Naive thymus-derived CD4-positive, alpha-beta T cell (primary cell): ENCODE measurements around the gene SNRNP70. TPM values are rescaled to one million over a fixed set of nuclear protein-coding genes. Genes with fewer than 3 reads are reported as not detected.
A peak's percentile ranks its signal among the peaks of the same experiment; 100 is the strongest.
"Not testable (repeated sequence)": the region's sequence is repeated elsewhere in the genome, so short reads cannot be mapped to it uniquely, and the experiment has no call there.

Experiments
- ATAC-seq: fragments of 150-1000 bp; cut with Tn5 transposase; 2 replicates; pipeline ENCODE4 v1.10.0; 2021; ENCODE audit warnings: mild to moderate bottlenecking, moderate library complexity
- CTCF ChIA-PET: fragments of 350-600 bp; sonication (Branson Sonifier 250); formaldehyde crosslinking; loops from one replicate; lab custom pipeline; 2021; ENCODE audit warnings: antibody characterized with exemption; lab: Charles Lee
- POLR2A ChIA-PET: fragments of 350-600 bp; sonication (Branson Sonifier 250); formaldehyde crosslinking; loops from one replicate; lab custom pipeline; 2021; ENCODE audit warnings: antibody characterized with exemption, inconsistent platforms; lab: Charles Lee
- DNase-seq, 9 donors: peaks; one replicate each; pipeline versions ENCODE4 v3.0.0 to v3.0.0-alpha.2; 2020 to 2022; ENCODE audit warnings: mixed read lengths in 1 of 9
- H3K27ac ChIP-seq: one replicate; pipeline ENCODE4 v1.7.0; 2013; ENCODE audit warnings: mild to moderate bottlenecking, low read depth, low read length, moderate library complexity
- H3K27me3 ChIP-seq, 2 donors: one replicate each; pipeline ENCODE4 v1.7.0; 2013; ENCODE audit warnings: low read length in 2 of 2, mild to moderate bottlenecking in 2 of 2, moderate library complexity in 2 of 2; ENCODE audit not compliant: control insufficient read depth in 2 of 2, insufficient read depth in 2 of 2
- H3K36me3 ChIP-seq, 3 experiments: 1 replicate in 2 of 3; 2 replicates in 1 of 3; pipeline ENCODE4 v1.7.0; 2013; ENCODE audit warnings: low read length in 3 of 3, mild to moderate bottlenecking in 3 of 3, moderate library complexity in 1 of 3; ENCODE audit not compliant: insufficient read depth in 3 of 3, control insufficient read depth in 2 of 3
- H3K4me1 ChIP-seq, 2 donors: one replicate each; pipeline ENCODE4 v1.7.0; 2013; ENCODE audit warnings: low read length in 2 of 2, mild to moderate bottlenecking in 2 of 2, moderate library complexity in 1 of 2; ENCODE audit not compliant: control insufficient read depth in 2 of 2, insufficient read depth in 2 of 2
- H3K4me3 ChIP-seq: 2 replicates; pipeline ENCODE4 v1.7.0; 2013; ENCODE audit warnings: mild to moderate bottlenecking, low read length
- H3K9me3 ChIP-seq, 3 experiments: 1 replicate in 2 of 3; 2 replicates in 1 of 3; pipeline ENCODE4 v1.7.0; 2013; ENCODE audit warnings: low read length in 3 of 3; ENCODE audit not compliant: control insufficient read depth in 2 of 3
- H3K27ac Mint-ChIP-seq, 9 donors: one replicate each; pipeline ENCODE4 v1.8.0; 2020 to 2022; ENCODE audit warnings: mixed read lengths in 9 of 9, mild to moderate bottlenecking in 8 of 9, moderate library complexity in 5 of 9, inconsistent platforms in 2 of 9
- H3K27me3 Mint-ChIP-seq, 5 donors: one replicate each; pipeline ENCODE4 v1.8.0; 2021 to 2022; ENCODE audit warnings: mixed read lengths in 5 of 5, mild to moderate bottlenecking in 1 of 5
- H3K36me3 Mint-ChIP-seq, 5 donors: one replicate each; pipeline ENCODE4 v1.8.0; 2020 to 2022; ENCODE audit warnings: mixed read lengths in 5 of 5, mild to moderate bottlenecking in 3 of 5, inconsistent platforms in 1 of 5
- H3K4me1 Mint-ChIP-seq, 7 donors: one replicate each; pipeline ENCODE4 v1.8.0; 2020 to 2022; ENCODE audit warnings: mixed read lengths in 7 of 7, mild to moderate bottlenecking in 3 of 7, inconsistent platforms in 1 of 7
- H3K4me3 Mint-ChIP-seq, 10 donors: one replicate each; pipeline ENCODE4 v1.8.0; 2020 to 2022; ENCODE audit warnings: mild to moderate bottlenecking in 10 of 10, mixed read lengths in 10 of 10, moderate library complexity in 6 of 10, inconsistent platforms in 2 of 10
- H3K9me3 Mint-ChIP-seq, 11 donors: one replicate each; pipeline ENCODE4 v1.8.0; 2020 to 2022; ENCODE audit warnings: mixed read lengths in 11 of 11, mild to moderate bottlenecking in 4 of 11, inconsistent platforms in 1 of 11, moderate library complexity in 1 of 11
- intact Hi-C, 2 donors: fragments of 100-400 bp; cut with micrococcal nuclease; formaldehyde crosslinking; loops; one replicate each; pipeline ENCODE4 v1.15.1; 2023
- polyA plus RNA-seq, 2 donors: library from polyadenylated mRNA; unstranded; fragments of 300-500 nt; fragmentation: Illumina TruSeq; gene quantifications; one replicate each; pipeline ENCODE4 v1.2.3, GENCODE V29; 2021
- total RNA-seq, 6 experiments: library from RNA in 5 of 6; stranded (reverse) in 5 of 6; gene quantifications; 1 replicate in 5 of 6; 2 replicates in 1 of 6; pipeline ENCODE4 v1.2.3 and lab custom pipeline; 2021 to 2026

Gene SNRNP70
- total and polyA plus RNA-seq, 7 experiments from 2014 or later = 48.0 to 837 (median 326) TPM

- H3K27ac ChIP-seq, H3K9me3 ChIP-seq, ATAC-seq, POLR2A ChIA-PET, H3K36me3 ChIP-seq, H3K27me3 ChIP-seq, H3K36me3 Mint-ChIP-seq, H3K9me3 Mint-ChIP-seq: not testable (repeated sequence)
- Histone ChIP-seq H3K4me3 (peak overlapping the region; percentile 62), H3K4me1 (peaks cover 11 to 14% of the 10 kb centered on the region in 2 donors)
- CTCF ChIA-PET = interaction anchor here (1.1 kb wide), 1 partner anchor 26 kb away, joined by 3 read pairs; no protein-coding TSS in a partner anchor
- Mint-ChIP-seq H3K27ac (peak overlapping the region in 1 of 9 donors; percentile 32), H3K27me3 (peaks cover 16 to 63% (median 30%) of the 10 kb centered on the region in 5 donors), H3K4me1 (peaks cover 16 to 19% (median 17%) of the 10 kb centered on the region in 7 donors), H3K4me3 (peak overlapping the region; percentile 67 to 99 (median 87))
- intact Hi-C loops = loop anchor here in 1 of 2 donors (2.0 to 10.0 kb wide), 2 partner anchors 38 to 62 kb away; partner anchors contain the start of genes GYS1 and RUVBL2
- DNase-seq = peak in 1 of 9 donors; percentile 19
Measured at GRCh38 chr19:49056902-49057596, 28.2 kb upstream of the SNRNP70 start.

- Histone ChIP-seq H3K4me1 (peaks cover 11 to 14% of the 10 kb centered on the region in 2 donors), H3K4me3 (peak within 1 kb of the TSS; percentile 62), H3K36me3 (no peaks in the 10 kb centered on the region), H3K27me3 (peaks cover 0 to 10% of the 10 kb centered on the region in 2 donors), H3K9me3 (no peaks in the 10 kb centered on the region), H3K27ac (no peak within 1 kb of the TSS)
- peaks cover 16 to 19% (median 17%) of the 10 kb centered on the region in 7 donors for H3K4me1 Mint-ChIP-seq
- ATAC-seq (peak; percentile 15), DNase-seq (peak in 3 of 9 donors; percentile 18 to 57 (median 29))
- H3K27me3 Mint-ChIP-seq = peaks cover 16 to 63% (median 30%) of the 10 kb centered on the region in 5 donors
- ChIA-PET CTCF (interaction anchor here (1.1 kb wide), 1 partner anchor 26 kb away, joined by 3 read pairs; no protein-coding TSS in a partner anchor), POLR2A (no interaction called here)
- intact Hi-C loops = loop anchor here in 1 of 2 donors (2.0 to 10.0 kb wide), 2 partner anchors 39 to 63 kb away; partner anchors contain the start of genes GYS1 and RUVBL2
- H3K9me3 Mint-ChIP-seq = peaks cover 0 to 1% (median 0%) of the 10 kb centered on the region in 11 donors
- H3K4me3 Mint-ChIP-seq = peak within 1 kb of the TSS; percentile 67 to 99 (median 87)
- H3K36me3 Mint-ChIP-seq = no peaks in the 10 kb centered on the region
- H3K27ac Mint-ChIP-seq = peak within 1 kb of the TSS in 1 of 9 donors; percentile 32
Measured at GRCh38 chr19:49057636-49058234, 27.5 kb upstream of the SNRNP70 start, which contains the start of gene CGB7. Gene CGB7 (minus strand): TSS chr19:49057749. CDS start chr19:49055375, 2,374 bp downstream.

DNA sequence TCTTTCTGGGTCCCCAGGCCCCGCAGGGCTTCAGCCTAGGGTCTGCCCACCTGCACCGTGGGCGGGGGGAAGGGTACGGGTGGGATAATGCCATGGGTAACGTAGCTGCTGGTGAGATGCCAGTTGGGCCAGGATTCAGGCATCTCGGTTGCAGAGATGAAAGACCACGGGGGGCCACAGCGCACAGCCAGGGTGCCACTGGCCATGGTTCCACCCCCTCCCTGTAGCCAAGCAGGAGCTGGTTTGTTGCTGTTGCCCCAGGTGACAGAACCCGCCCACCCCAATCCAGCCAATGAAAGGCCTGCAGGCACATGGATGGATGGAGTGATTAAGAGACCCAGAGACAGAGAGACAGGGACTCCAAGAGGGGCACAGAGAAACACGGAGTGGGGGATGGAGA lies 26.7 kb upstream of the SNRNP70 start:
- ATAC-seq = no peak
- POLR2A ChIA-PET = no interaction called here
- peaks cover 0 to 1% (median 0%) of the 10 kb centered on the region in 11 donors for H3K9me3 Mint-ChIP-seq
- H3K4me1 Mint-ChIP-seq = peaks cover 16 to 19% (median 17%) of the 10 kb centered on the region in 7 donors
- H3K27ac ChIP-seq = no peak overlapping the region
- peaks cover 11 to 14% of the 10 kb centered on the region in 2 donors for H3K4me1 ChIP-seq
- H3K4me3 Mint-ChIP-seq = peak overlapping the region in 6 of 10 donors; percentile 35 to 99 (median 84)
- no peaks in the 10 kb centered on the region for H3K9me3 ChIP-seq
- H3K4me3 ChIP-seq = no peak overlapping the region
- no peaks in the 10 kb centered on the region for H3K36me3 Mint-ChIP-seq
- peaks cover 0 to 10% of the 10 kb centered on the region in 2 donors for H3K27me3 ChIP-seq
- no peak for DNase-seq
- H3K36me3 ChIP-seq = no peaks in the 10 kb centered on the region
- CTCF ChIA-PET = no interaction called here
- intact Hi-C loops = loop anchor here in 1 of 2 donors (10.0 kb wide), 1 partner anchor 64 kb away; the partner anchor contains the start of genes GYS1 and RUVBL2
- peaks cover 22 to 72% (median 30%) of the 10 kb centered on the region in 5 donors for H3K27me3 Mint-ChIP-seq
- H3K27ac Mint-ChIP-seq = no peak overlapping the region

- H3K27ac Mint-ChIP-seq = no peak overlapping the region
Measured at GRCh38 chr19:49059053-49059452, 26.2 kb upstream of the SNRNP70 start.

DNA sequence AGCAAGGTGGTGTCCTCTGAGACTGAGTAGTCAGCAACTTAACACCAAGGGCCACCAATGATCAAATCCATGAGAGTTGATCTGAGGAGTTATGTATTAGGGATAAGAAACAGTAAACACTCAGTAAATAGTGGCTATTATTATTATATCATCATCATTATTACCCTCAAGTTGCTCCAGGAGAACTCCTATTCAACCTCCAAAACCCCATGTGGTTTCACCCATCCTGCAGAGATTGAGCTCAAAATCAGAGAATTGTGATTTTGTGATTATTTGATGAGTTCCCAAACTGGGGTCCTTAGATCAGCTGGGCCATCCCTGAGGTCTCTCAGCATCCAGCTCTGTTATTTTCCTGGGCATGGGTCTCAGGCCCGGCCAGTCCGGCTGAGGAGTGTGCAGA lies 24.3 kb upstream of the SNRNP70 start:
- Histone ChIP-seq H3K36me3 (no peaks in the 10 kb centered on the region), H3K27ac (no peak overlapping the region), H3K9me3 (no peaks in the 10 kb centered on the region), H3K27me3 (peaks cover 0 to 10% of the 10 kb centered on the region in 2 donors), H3K4me3 (no peak overlapping the region), H3K4me1 (peaks cover 11 to 14% of the 10 kb centered on the region in 2 donors)
- intact Hi-C loops = no loop called here
- Mint-ChIP-seq H3K9me3 (no peaks in the 10 kb centered on the region), H3K27ac (no peak overlapping the region), H3K27me3 (peaks cover 31 to 80% (median 38%) of the 10 kb centered on the region in 5 donors), H3K4me1 (peaks cover 16 to 20% (median 17%) of the 10 kb centered on the region in 7 donors), H3K36me3 (no peaks in the 10 kb centered on the region), H3K4me3 (peak overlapping the region in 2 of 10 donors; percentile 10 to 19)
- ATAC-seq = no peak
- DNase-seq = no peak
- CTCF ChIA-PET = no interaction called here
- POLR2A ChIA-PET = no interaction called here

More at GRCh38 chr19:49059053-49059452, 26.2 kb upstream of the SNRNP70 start:
- CTCF ChIA-PET = no interaction called here
- Histone ChIP-seq H3K27me3 (peaks cover 0 to 10% of the 10 kb centered on the region in 2 donors), H3K27ac (no peak overlapping the region), H3K9me3 (no peaks in the 10 kb centered on the region), H3K4me1 (peaks cover 11 to 14% of the 10 kb centered on the region in 2 donors), H3K4me3 (no peak overlapping the region), H3K36me3 (no peaks in the 10 kb centered on the region)
- Mint-ChIP-seq H3K9me3 (no peaks in the 10 kb centered on the region), H3K36me3 (no peaks in the 10 kb centered on the region), H3K4me3 (peak overlapping the region in 5 of 10 donors; percentile 3 to 99 (median 57)), H3K4me1 (peaks cover 16 to 19% (median 17%) of the 10 kb centered on the region in 7 donors), H3K27me3 (peaks cover 23 to 75% (median 30%) of the 10 kb centered on the region in 5 donors)
- DNase-seq = no peak
- POLR2A ChIA-PET = no interaction called here
- intact Hi-C loops = loop anchor here in 1 of 2 donors (10.0 kb wide), 1 partner anchor 64 kb away; the partner anchor contains the start of genes GYS1 and RUVBL2
- no peak for ATAC-seq

GRCh38 chr19:49061445-49061844 lies 23.8 kb upstream of the SNRNP70 start:
- intact Hi-C loops = no loop called here
- Histone ChIP-seq H3K36me3 (no peaks in the 10 kb centered on the region), H3K9me3 (no peaks in the 10 kb centered on the region), H3K27me3 (peaks cover 0 to 10% of the 10 kb centered on the region in 2 donors), H3K27ac (no peak overlapping the region), H3K4me1 (peaks cover 11 to 12% of the 10 kb centered on the region in 2 donors), H3K4me3 (no peak overlapping the region)
- Mint-ChIP-seq H3K27ac (no peak overlapping the region), H3K9me3 (no peaks in the 10 kb centered on the region), H3K27me3 (peaks cover 34 to 80% (median 42%) of the 10 kb centered on the region in 5 donors), H3K4me3 (no peak overlapping the region), H3K4me1 (peaks cover 15 to 20% (median 17%) of the 10 kb centered on the region in 7 donors), H3K36me3 (no peaks in the 10 kb centered on the region)
- ATAC-seq (no peak), DNase-seq (no peak)
- CTCF ChIA-PET = no interaction called here
- POLR2A ChIA-PET = no interaction called here
